ENCODE results near the gene HSP90AA1.
"Not testable (repeated sequence)": the region's sequence is repeated elsewhere in the genome, so short reads cannot be mapped to it uniquely, and the experiment has no call there.

The HSP90AA1 gene

DNA sequence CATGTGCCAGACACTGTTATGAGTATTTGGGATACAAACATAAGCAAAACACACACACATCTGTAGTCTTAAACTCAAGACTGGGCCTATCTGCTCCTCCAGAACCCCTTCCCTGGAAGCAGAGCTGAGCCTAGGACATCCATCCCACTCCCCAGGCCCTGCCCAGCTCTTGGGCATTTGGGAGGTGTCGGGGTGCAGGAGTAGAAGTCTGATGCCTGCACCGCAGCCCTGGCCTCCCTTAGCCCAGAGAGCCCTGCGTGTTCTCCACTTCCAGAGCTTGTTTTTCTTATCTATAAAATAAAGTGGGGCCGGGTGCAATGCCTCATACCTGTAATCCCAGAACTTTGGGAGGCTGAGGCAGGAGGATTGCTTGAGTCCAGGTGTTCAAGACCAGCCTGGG is 11.7 kb downstream of the HSP90AA1 start:
- Histone ChIP-seq H3K4me3 (no peak overlapping the region), H3K36me3 (peaks cover 54% of the 10 kb centered on the region), H3K4me2 (no peak overlapping the region), H3K9ac (no peak overlapping the region), H3K27ac (no peak overlapping the region), H3K27me3 (no peaks in the 10 kb centered on the region), H3K4me1 (peaks cover 6% of the 10 kb centered on the region), H4K20me1 (peaks cover 22% of the 10 kb centered on the region), H3K9me3 (no peaks in the 10 kb centered on the region)
- no peak for TF ChIP-seq Cebpa-rat (IDR thresholded peaks at IDR 0.05)

DNA sequence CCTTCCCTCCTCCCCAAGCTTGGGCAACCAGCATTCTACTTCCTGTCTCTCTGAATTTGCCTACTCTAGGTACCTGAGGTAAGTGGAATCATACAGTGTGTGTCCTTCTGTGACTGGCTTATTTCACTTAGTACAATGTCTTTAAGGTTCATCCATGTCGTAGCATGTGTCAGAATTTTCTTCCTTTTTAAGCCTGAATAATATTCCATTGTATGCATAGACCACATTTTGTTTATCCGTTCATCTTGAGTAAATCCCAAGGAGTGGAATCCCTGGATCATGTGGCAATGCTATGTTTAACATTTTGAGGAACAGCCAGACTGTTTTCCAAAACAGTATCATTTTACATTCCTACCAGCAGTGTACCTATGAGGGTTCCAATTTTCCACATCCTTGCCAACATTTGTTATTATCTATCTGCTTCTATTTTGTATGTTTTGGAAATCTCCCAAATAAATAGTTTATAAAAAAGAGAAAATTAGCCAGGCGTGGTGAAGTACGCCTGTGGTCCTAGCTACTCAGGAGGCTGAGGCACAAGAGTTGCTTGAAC is 12.4 kb downstream of the HSP90AA1 start:
- Histone ChIP-seq H3K4me2 (no peak overlapping the region), H3K4me1 (peaks cover 6% of the 10 kb centered on the region), H4K20me1 (peaks cover 15% of the 10 kb centered on the region), H3K27me3 (no peaks in the 10 kb centered on the region), H3K27ac (no peak overlapping the region), H3K9me3 (no peaks in the 10 kb centered on the region), H3K4me3 (no peak overlapping the region), H3K9ac (no peak overlapping the region), H3K36me3 (peaks cover 47% of the 10 kb centered on the region)
- TF ChIP-seq Cebpa-rat (IDR thresholded peaks at IDR 0.05), result no peak

DNA sequence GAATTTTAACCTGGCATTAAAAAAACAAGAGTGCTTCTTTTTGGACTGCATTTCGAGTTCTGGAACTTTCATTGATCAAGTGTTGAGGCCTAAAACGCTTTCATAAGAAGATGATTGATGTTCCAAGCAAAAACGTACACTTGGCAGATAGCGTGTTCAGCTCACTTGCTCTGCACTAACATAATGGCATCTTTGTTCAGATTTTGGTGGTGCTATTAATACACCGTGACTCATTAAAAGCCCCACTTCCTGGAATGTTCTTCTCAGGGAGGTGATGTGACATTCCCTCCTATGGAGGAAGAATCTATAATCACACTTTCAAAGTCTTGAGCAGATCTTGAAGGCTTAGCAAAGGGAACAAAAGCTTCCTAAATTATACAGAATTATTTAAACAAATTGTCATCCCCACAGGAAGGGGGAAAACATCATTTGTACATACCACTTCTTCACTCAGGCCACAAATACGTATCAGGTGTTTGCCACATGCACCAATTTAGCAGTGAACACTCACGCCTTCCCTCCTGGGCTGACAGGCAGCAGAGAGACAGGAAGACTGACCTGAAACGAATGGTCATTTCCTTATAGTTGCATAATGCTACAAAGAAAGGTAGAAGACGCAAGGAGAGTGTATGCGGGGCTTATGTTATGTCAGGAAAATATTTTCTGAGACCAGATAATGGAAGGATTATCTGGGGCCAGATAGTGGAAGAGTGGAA is 15.4 kb downstream of the HSP90AA1 start:
- no peak overlapping the region for H3K27ac ChIP-seq
- no peak for TF ChIP-seq Cebpa-rat (IDR thresholded peaks at IDR 0.05)
- H3K9me3 ChIP-seq, result no peaks in the 10 kb centered on the region
- H3K4me2 ChIP-seq, result no peak overlapping the region
- H4K20me1 ChIP-seq, result no peaks in the 10 kb centered on the region
- H3K9ac ChIP-seq, result no peak overlapping the region
- peaks cover 6% of the 10 kb centered on the region for H3K4me1 ChIP-seq
- H3K27me3 ChIP-seq, result no peaks in the 10 kb centered on the region
- peaks cover 19% of the 10 kb centered on the region; the same call in 1 of the 2 replicates for H3K36me3 ChIP-seq
- H3K4me3 ChIP-seq, result no peak overlapping the region

DNA sequence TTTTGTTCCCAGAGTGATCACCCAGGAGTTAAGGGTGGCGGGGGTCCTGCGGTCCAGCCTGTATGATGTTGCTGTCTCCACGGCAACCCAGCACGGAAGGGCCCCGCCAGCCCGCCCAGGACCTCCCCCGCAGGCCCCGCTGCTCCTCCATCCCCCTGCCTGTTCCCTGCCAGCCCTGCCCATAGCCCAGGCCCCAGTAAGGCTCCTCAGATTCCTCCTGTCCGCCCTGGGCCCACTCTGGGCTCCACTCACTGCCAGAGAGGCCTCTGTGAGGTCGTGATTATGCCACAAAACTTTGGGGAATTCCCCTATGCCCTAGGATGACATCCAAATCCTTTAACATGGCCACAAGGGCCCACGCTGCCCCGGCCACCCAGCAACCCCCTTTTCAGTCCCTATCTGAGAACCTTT is 20.8 kb downstream of the HSP90AA1 start:
- Histone ChIP-seq H4K20me1 (no peaks in the 10 kb centered on the region), H3K9ac (no peak overlapping the region), H3K9me3 (no peaks in the 10 kb centered on the region), H3K36me3 (no peaks in the 10 kb centered on the region), H3K4me1 (no peaks in the 10 kb centered on the region), H3K27ac (no peak overlapping the region), H3K27me3 (no peaks in the 10 kb centered on the region), H3K4me3 (no peak overlapping the region), H3K4me2 (no peak overlapping the region)
- TF ChIP-seq Cebpa-rat (IDR thresholded peaks at IDR 0.05), result no peak

DNA sequence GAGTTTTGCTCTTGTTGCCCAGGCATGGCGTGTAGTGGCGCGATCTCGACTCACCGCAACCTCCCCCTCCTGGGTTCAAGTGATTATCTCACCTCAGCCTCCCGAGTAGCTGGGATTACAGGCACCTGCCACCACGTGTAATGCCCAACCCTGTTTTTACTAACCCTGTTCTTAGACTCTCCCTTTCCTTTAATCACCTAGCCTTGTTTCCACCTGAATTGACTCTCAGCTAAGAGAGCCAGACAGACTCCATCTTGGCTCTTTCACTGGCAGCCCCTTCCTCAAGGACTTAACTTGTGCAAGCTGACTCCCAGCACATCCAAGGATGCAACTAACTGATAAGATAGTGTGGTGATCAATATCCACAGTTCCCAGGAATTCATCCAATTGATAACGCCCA is 22.3 kb downstream of the HSP90AA1 start:
- not testable (repeated sequence) for H3K4me2 ChIP-seq, H3K9ac ChIP-seq, H3K27me3 ChIP-seq, H3K9me3 ChIP-seq, H3K27ac ChIP-seq, H3K36me3 ChIP-seq, H3K4me1 ChIP-seq, H3K4me3 ChIP-seq, H4K20me1 ChIP-seq

DNA sequence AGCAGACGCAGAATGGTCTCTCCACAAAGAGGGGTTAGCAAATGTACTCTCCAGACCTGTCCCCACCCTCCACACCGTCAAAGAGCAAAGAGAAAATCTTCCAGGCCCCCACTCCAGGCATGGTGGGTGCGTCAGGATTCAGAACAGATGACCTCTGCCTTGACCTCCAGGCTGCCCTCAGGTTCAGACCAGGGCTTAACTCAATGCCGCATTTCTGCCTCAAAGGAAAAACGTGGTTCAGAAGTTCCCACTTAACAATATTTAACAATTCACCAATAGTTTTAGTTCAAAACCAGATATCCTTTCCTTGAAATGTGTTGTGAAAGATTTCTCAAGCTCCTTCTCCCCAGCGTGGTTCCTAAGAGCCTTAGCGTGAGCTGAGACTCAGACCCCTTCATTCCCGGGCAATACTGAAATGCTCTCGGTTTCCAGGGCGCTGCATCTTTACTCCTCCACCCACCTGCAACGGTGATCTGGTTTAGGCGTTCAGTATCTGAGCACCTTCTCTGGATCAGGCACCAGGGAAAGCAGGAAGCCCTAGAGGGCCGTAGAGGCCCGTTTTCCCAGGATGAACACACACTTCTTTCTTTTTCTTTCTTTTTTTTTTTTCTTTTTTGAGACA is 22.9 kb downstream of the HSP90AA1 start:
- no peak overlapping the region for H3K4me3 ChIP-seq
- TF ChIP-seq Cebpa-rat (IDR thresholded peaks at IDR 0.05), result no peak
- no peak overlapping the region for H3K27ac ChIP-seq
- H3K4me2 ChIP-seq, result no peak overlapping the region
- no peaks in the 10 kb centered on the region for H3K4me1 ChIP-seq
- no peaks in the 10 kb centered on the region for H3K27me3 ChIP-seq
- H4K20me1 ChIP-seq, result no peaks in the 10 kb centered on the region
- H3K36me3 ChIP-seq, result no peaks in the 10 kb centered on the region
- H3K9ac ChIP-seq, result no peak overlapping the region
- H3K9me3 ChIP-seq, result no peaks in the 10 kb centered on the region

- no peaks in the 10 kb centered on the region for H3K9me3 ChIP-seq
- no peaks in the 10 kb centered on the region for H3K4me1 ChIP-seq
- no peak overlapping the region for H3K27ac ChIP-seq
- H3K36me3 ChIP-seq, result no peaks in the 10 kb centered on the region
- no peaks in the 10 kb centered on the region for H3K27me3 ChIP-seq
- no peaks in the 10 kb centered on the region for H4K20me1 ChIP-seq
- TF ChIP-seq Cebpa-rat (IDR thresholded peaks at IDR 0.05), result no peak
- H3K4me3 ChIP-seq, result no peak overlapping the region
- no peak overlapping the region for H3K9ac ChIP-seq
- no peak overlapping the region for H3K4me2 ChIP-seq
These were observed 23.6 kb downstream of the HSP90AA1 start for GRCh38 chr14:102063109-102063807.

DNA sequence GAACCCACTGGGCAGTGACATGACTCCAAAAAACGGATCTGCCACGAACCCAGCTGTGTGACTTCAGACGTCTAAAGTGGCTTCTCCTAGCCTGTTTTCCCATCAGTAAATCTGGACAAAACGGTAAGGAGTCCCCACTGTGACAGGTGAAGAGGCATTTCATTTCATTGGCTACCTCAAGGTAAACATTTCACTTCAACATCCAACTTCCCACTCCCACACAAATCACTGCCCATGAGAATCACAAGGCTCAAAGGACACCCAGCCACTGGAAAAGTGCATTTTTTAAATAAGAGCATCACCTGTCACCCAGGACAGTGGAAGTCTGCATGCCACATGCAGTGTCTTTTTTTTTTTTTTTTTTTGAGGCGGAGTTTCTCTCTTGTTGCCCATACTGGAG is 27.9 kb downstream of the HSP90AA1 start:
- Histone ChIP-seq H3K36me3 (peaks cover 21% of the 10 kb centered on the region), H3K27me3 (no peaks in the 10 kb centered on the region), H3K27ac (no peak overlapping the region), H3K9me3 (no peaks in the 10 kb centered on the region), H3K4me2 (no peak overlapping the region), H3K9ac (no peak overlapping the region), H3K4me3 (no peak overlapping the region), H3K4me1 (no peaks in the 10 kb centered on the region), H4K20me1 (no peaks in the 10 kb centered on the region)
- no peak for TF ChIP-seq Cebpa-rat (IDR thresholded peaks at IDR 0.05)

- no peaks in the 10 kb centered on the region for H3K9me3 ChIP-seq
- no peak overlapping the region for H3K4me2 ChIP-seq
- no peaks in the 10 kb centered on the region for H3K27me3 ChIP-seq
- H3K27ac ChIP-seq, result no peak overlapping the region
- no peak overlapping the region for H3K9ac ChIP-seq
- no peak overlapping the region for H3K4me3 ChIP-seq
- H3K4me1 ChIP-seq, result no peaks in the 10 kb centered on the region
- H3K36me3 ChIP-seq, result peaks cover 30% of the 10 kb centered on the region
- TF ChIP-seq Cebpa-rat (IDR thresholded peaks at IDR 0.05), result no peak
- H4K20me1 ChIP-seq, result no peaks in the 10 kb centered on the region
These were observed 28.7 kb downstream of the HSP90AA1 start for GRCh38 chr14:102058146-102058545.

Data from BLaER1 (cell line).